IMR-90 (cell line): ENCODE results near the gene OR2V2. TPM values are rescaled to one million over a fixed set of nuclear protein-coding genes. Genes with fewer than 3 reads are reported as not detected.
"Not testable (repeated sequence)": the region's sequence is repeated elsewhere in the genome, so short reads cannot be mapped to it uniquely, and the experiment has no call there.

Experiments
- ATAC-seq: fragments of 200-7000 bp; cut with Tn5 transposase; 2 replicates; pipeline ENCODE4 v1.9.1; 2020; ENCODE audit warnings: low read depth, mild to moderate bottlenecking, moderate library complexity
- BruUV-seq: library from RNA; stranded (reverse); fragments of 400-500 nt; replicated peaks from 2 replicates; lab custom pipeline; 2021; lab: Mats Ljungman, UMichigan
- CTCF ChIA-PET: fragments of 300-600 bp; formaldehyde crosslinking; extraction: SDS; loops from one replicate; lab custom pipeline; 2021; ENCODE audit warnings: antibody characterized with exemption; lab: Yijun Ruan, JAX
- POLR2A ChIA-PET: fragments of 300-600 bp; sonication (Branson Sonifier 250); formaldehyde crosslinking; loops from one replicate; lab custom pipeline; 2022; ENCODE audit warnings: antibody characterized with exemption; ENCODE audit not compliant: unreplicated experiment; lab: Charles Lee
- DNase-seq: peaks from one replicate; pipeline ENCODE4 v3.0.0; 2013
- H2AFZ ChIP-seq: replicated peaks from 2 replicates; pipeline ENCODE3; 2013; ENCODE audit warnings: low read length, mild to moderate bottlenecking; ENCODE audit not compliant: poor library complexity
- H2AK5ac ChIP-seq: 2 replicates; pipeline ENCODE4 v1.6.1; 2013; ENCODE audit warnings: low read depth, low read length, inconsistent platforms
- H2AK9ac ChIP-seq: replicated peaks from 2 replicates; pipeline ENCODE3; 2013; ENCODE audit warnings: mild to moderate bottlenecking, low read depth, low read length, moderate library complexity; ENCODE audit not compliant: poor library complexity
- H2BK120ac ChIP-seq: 2 replicates; pipeline ENCODE4 v1.6.1; 2013; ENCODE audit warnings: low read depth, low read length, inconsistent platforms
- H2BK15ac ChIP-seq: 3 replicates; pipeline ENCODE4 v1.6.1; 2013; ENCODE audit warnings: low read depth, low read length, inconsistent platforms
- H2BK20ac ChIP-seq: 2 replicates; pipeline ENCODE4 v1.6.1; 2013; ENCODE audit warnings: low read depth, mild to moderate bottlenecking, inconsistent platforms, low read length, moderate library complexity
- H2BK5ac ChIP-seq: 2 replicates; pipeline ENCODE4 v1.6.1; 2013; ENCODE audit warnings: mild to moderate bottlenecking, low read depth, low read length, inconsistent platforms; ENCODE audit not compliant: poor library complexity, severe bottlenecking
- H3K14ac ChIP-seq: replicated peaks from 2 replicates; pipeline ENCODE4 v1.6.1; 2013; ENCODE audit warnings: low read depth, low read length, inconsistent platforms
- H3K18ac ChIP-seq: 2 replicates; pipeline ENCODE4 v1.6.1; 2013; ENCODE audit warnings: low read depth, low read length, control low read depth
- H3K23ac ChIP-seq: 2 replicates; pipeline ENCODE4 v1.6.1; 2013; ENCODE audit warnings: low read depth, low read length, inconsistent platforms
- H3K27ac ChIP-seq: 2 replicates; pipeline ENCODE4 v1.5.1; 2013; ENCODE audit warnings: mild to moderate bottlenecking, control low read depth, low read length; ENCODE audit not compliant: insufficient read depth
- H3K27me3 ChIP-seq: 2 replicates; pipeline ENCODE4 v1.6.1; 2013; ENCODE audit warnings: low read length; ENCODE audit not compliant: control insufficient read depth, insufficient read depth
- H3K36me3 ChIP-seq: 2 replicates; pipeline ENCODE4 v1.6.1; 2013; ENCODE audit warnings: low read length, mixed read lengths; ENCODE audit not compliant: control insufficient read depth, insufficient read depth
- H3K4ac ChIP-seq: 2 replicates; pipeline ENCODE4 v1.6.1; 2013; ENCODE audit warnings: low read depth, low read length, inconsistent platforms
- H3K4me1 ChIP-seq: 2 replicates; pipeline ENCODE4 v1.6.1; 2013; ENCODE audit warnings: low read length, mixed read lengths; ENCODE audit not compliant: control insufficient read depth, insufficient read depth
- H3K4me2 ChIP-seq: 2 replicates; pipeline ENCODE4 v1.6.1; 2013; ENCODE audit warnings: low read depth, mild to moderate bottlenecking, control low read depth, low read length, moderate library complexity
- H3K4me3 ChIP-seq: 2 replicates; pipeline ENCODE4 v1.5.1; 2013; ENCODE audit warnings: low read depth, mild to moderate bottlenecking, control low read depth, low read length, moderate library complexity; ENCODE audit not compliant: insufficient read depth
- H3K56ac ChIP-seq: 2 replicates; pipeline ENCODE4 v1.6.1; 2013; ENCODE audit warnings: low read length, inconsistent platforms; ENCODE audit not compliant: insufficient read depth; ENCODE audit errors: extremely low read depth
- H3K79me1 ChIP-seq, 2 experiments: 2 replicates each; pipeline ENCODE4 v1.6.1; 2013; ENCODE audit warnings: low read length in 2 of 2, inconsistent platforms in 1 of 2, low read depth in 1 of 2
- H3K9ac ChIP-seq: 2 replicates; pipeline ENCODE4 v1.6.1; 2013; ENCODE audit warnings: low read depth, low read length, control low read depth
- H3K9me1 ChIP-seq: 2 replicates; pipeline ENCODE4 v1.6.1; 2013; ENCODE audit warnings: low read length, inconsistent platforms; ENCODE audit not compliant: insufficient read depth
- H3K9me3 ChIP-seq: 2 replicates; pipeline ENCODE4 v1.6.1; 2013; ENCODE audit warnings: low read length; ENCODE audit not compliant: control insufficient read depth, insufficient read depth
- H4K20me1 ChIP-seq: 2 replicates; pipeline ENCODE4 v1.6.1; 2013; ENCODE audit warnings: low read length, inconsistent platforms; ENCODE audit not compliant: insufficient read depth
- H4K5ac ChIP-seq: 2 replicates; pipeline ENCODE4 v1.6.1; 2013; ENCODE audit warnings: mild to moderate bottlenecking, low read depth, low read length, control low read depth
- H4K8ac ChIP-seq, 2 experiments: 2 replicates each; pipeline ENCODE4 v1.6.1; 2013; ENCODE audit warnings: low read depth in 2 of 2, low read length in 2 of 2, control low read depth in 1 of 2, inconsistent platforms in 1 of 2
- H4K91ac ChIP-seq: 2 replicates; pipeline ENCODE4 v1.6.1; 2013; ENCODE audit warnings: low read depth, low read length, inconsistent platforms; ENCODE audit not compliant: insufficient read depth
- POLR2A ChIP-seq: IDR thresholded peaks from 2 replicates; pipeline ENCODE4 v1.6.1; 2012; ENCODE audit warnings: mild to moderate bottlenecking, low read depth, low read length
- RCOR1 ChIP-seq: IDR thresholded peaks from 2 replicates; pipeline ENCODE4 v1.6.1; 2012; ENCODE audit warnings: mild to moderate bottlenecking, low read length, improper control_type of control experiment; ENCODE audit not compliant: insufficient replicate concordance
- whole genome bisulfite sequencing, 2 experiments: methylation state at CpG; one replicate each; pipeline versions ENCODE4 v1.1.5 to v1.1.7; 2013; ENCODE audit warnings: missing lambda C conversion rate in 2 of 2; ENCODE audit not compliant: insufficient read length in 1 of 2; ENCODE audit errors: extremely low coverage in 2 of 2; 5-methylcytosine and 5-hydroxymethylcytosine counted together
- dilution Hi-C: fragments of 300-500 bp; cut with HindIII; formaldehyde crosslinking; loops from one replicate; pipeline ENCODE4 v1.14.3; 2018; ENCODE audit warnings: low sequenced_read_pairs; ENCODE audit not compliant: unreplicated experiment
- in situ Hi-C: fragments of 300-500 bp; cut with MboI; formaldehyde crosslinking; loops from 3 replicates; pipeline ENCODE4 v1.14.3; 2019; ENCODE audit warnings: low sequenced_read_pairs, inconsistent platforms, mixed read lengths
- intact Hi-C: fragments of 100-400 bp; cut with micrococcal nuclease; formaldehyde crosslinking; loops from 2 replicates; pipeline ENCODE4 v1.10.0; 2022
- polyA plus RNA-seq, 3 experiments: library from polyadenylated mRNA; depleted of rRNA; stranded (reverse); fragments of >200 nt; gene quantifications; 2 replicates each; pipeline ENCODE4 v1.2.3, GENCODE V29; 2012; ENCODE audit warnings: low replicate concordance in 1 of 3
- total RNA-seq: library from RNA; depleted of rRNA; stranded (reverse); fragments of >200 nt; gene quantifications from 2 replicates; pipeline ENCODE4 v1.2.3, GENCODE V29; 2012

Gene OR2V2
- total and polyA plus RNA-seq, 2 of the 4 experiments (the other 2 are of a cell fraction), result not detected

GRCh38 chr5:181100121-181100875, 47.1 kb upstream of the OR2V2 start:
- in situ Hi-C loops (no loop called here), dilution Hi-C loops (no loop called here), intact Hi-C loops (no loop called here)
- Histone ChIP-seq H4K8ac (no peak overlapping the region), H2AK5ac (no peak overlapping the region), H3K27me3 (peaks cover 15% of the 10 kb centered on the region; the same call in 1 of the 2 replicates), H4K5ac (no peak overlapping the region), H4K20me1 (no peaks in the 10 kb centered on the region), H3K79me1 (no peaks in the 10 kb centered on the region), H3K9ac (no peak overlapping the region), H3K4me3 (peak overlapping the region; percentile 36; the same call in 1 of the 2 replicates), H2AFZ (peak overlapping the region; percentile 81), H2BK20ac (no peak overlapping the region), H2BK15ac (no peak overlapping the region), H2BK120ac (no peak overlapping the region), H3K27ac (no peak overlapping the region), H3K36me3 (no peaks in the 10 kb centered on the region), H3K9me3 (no peaks in the 10 kb centered on the region), H3K4me2 (peak overlapping the region; percentile 41), H3K4ac (no peak overlapping the region), H3K14ac (no peak overlapping the region), H3K9me1 (no peaks in the 10 kb centered on the region), H3K23ac (no peak overlapping the region), H3K4me1 (0 out of 2 replicates have a peak, but pooled peaks cover 2% of the 10 kb centered on the region), H2BK5ac (no peak overlapping the region), H3K56ac (no peak overlapping the region), H3K18ac (no peak overlapping the region), H4K91ac (no peak overlapping the region), H2AK9ac (no peak overlapping the region)
- DNase-seq (no peak), ATAC-seq (no peak)
- ChIA-PET CTCF (no interaction called here), POLR2A (no interaction called here)
- BruUV-seq, result no TSS peak
- TF ChIP-seq RCOR1 (no peak), POLR2A (no peak)
- 2% methylated on average over 18 of the region's 62 CpGs; no CpG with 5 or more reads in 1 of the 2 experiments for WGBS, 2 experiments

GRCh38 chr5:181101030-181101641, 46.2 kb upstream of the OR2V2 start:
- H3K9me3 ChIP-seq, H3K36me3 ChIP-seq, H3K56ac ChIP-seq, H2BK120ac ChIP-seq, H3K4me1 ChIP-seq, H3K14ac ChIP-seq, H4K20me1 ChIP-seq, H4K91ac ChIP-seq, H2AK9ac ChIP-seq, H2BK15ac ChIP-seq, ATAC-seq, dilution Hi-C loops, H3K4ac ChIP-seq, H2BK5ac ChIP-seq, H3K27ac ChIP-seq, H3K9ac ChIP-seq, POLR2A ChIA-PET, H3K23ac ChIP-seq, H2AK5ac ChIP-seq, H2BK20ac ChIP-seq, H3K4me2 ChIP-seq, H3K9me1 ChIP-seq, BruUV-seq, H4K5ac ChIP-seq, H4K8ac ChIP-seq, H3K79me1 ChIP-seq, in situ Hi-C loops, CTCF ChIA-PET, intact Hi-C loops, H2AFZ ChIP-seq, H3K18ac ChIP-seq, DNase-seq: not testable (repeated sequence)
- WGBS, 2 experiments, result no CpG with 5 or more reads among the region's 54 CpGs
- Histone ChIP-seq H3K4me3 (peak overlapping the region; percentile 26; the same call in 1 of the 2 replicates), H3K27me3 (peaks cover 18% of the 10 kb centered on the region)
